ENCODE measurements around the gene FAM222A.

DNA sequence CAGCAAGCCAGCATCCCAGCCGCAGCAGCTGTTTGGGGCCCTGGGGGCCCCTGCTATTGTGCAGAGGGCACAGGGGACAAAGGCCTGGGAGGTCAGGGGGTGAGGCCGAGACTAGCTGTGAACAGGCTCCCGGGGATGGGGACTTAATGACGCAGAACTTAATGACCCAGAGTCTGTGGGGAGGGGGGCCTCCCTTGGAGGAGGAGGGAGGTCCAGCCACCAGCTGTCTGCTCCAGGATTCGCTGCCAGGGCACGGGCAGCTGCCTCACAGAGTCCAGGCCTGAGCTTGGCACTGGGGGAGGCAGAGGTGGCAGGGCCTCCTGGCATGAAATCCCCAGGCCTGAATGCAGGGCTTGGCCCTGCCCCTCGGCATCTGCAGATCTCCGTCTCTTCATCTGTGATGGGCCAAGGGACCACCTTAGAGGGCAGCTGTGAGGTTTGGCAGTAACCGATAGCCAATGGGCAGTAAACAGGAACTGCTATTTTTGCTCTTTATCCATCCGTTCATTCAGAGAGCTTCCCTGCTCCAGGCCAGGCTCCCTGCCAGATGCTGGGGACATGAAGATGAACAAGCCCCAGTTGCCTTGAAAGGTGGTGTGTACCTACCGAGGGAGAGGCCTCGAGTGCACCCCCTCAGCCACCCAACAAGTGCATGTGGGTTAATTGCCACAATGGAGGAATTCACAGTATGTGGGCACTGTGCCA lies 6.7 kb downstream of the FAM222A start:
- TF ChIP-seq, protein P1, sequence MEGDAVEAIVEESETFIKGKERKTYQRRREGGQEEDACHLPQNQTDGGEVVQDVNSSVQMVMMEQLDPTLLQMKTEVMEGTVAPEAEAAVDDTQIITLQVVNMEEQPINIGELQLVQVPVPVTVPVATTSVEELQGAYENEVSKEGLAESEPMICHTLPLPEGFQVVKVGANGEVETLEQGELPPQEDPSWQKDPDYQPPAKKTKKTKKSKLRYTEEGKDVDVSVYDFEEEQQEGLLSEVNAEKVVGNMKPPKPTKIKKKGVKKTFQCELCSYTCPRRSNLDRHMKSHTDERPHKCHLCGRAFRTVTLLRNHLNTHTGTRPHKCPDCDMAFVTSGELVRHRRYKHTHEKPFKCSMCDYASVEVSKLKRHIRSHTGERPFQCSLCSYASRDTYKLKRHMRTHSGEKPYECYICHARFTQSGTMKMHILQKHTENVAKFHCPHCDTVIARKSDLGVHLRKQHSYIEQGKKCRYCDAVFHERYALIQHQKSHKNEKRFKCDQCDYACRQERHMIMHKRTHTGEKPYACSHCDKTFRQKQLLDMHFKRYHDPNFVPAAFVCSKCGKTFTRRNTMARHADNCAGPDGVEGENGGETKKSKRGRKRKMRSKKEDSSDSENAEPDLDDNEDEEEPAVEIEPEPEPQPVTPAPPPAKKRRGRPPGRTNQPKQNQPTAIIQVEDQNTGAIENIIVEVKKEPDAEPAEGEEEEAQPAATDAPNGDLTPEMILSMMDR (conservative IDR thresholded peaks at IDR 0.05; ENCODE audit: low read depth, low read length), result no peak
- no peak for TF ChIP-seq EZH2 (IDR thresholded peaks at IDR 0.05; ENCODE audit: borderline replicate concordance, low read depth, low read length, poor library complexity, severe bottlenecking)
